ENCODE results near the gene TEX19.

- no peak for TF ChIP-seq CTCF (conservative IDR thresholded peaks at IDR 0.05; ENCODE audit: low read length)
- TF ChIP-seq EZH2phosphoT487 (IDR thresholded peaks at IDR 0.05; ENCODE audit: borderline replicate concordance, low read depth, low read length) = no peak
These were observed 41.2 kb downstream of the TEX19 start for GRCh38 chr17:82400206-82400605.

All from OCI-LY7 (cell line).